Panc1 (cell line): ENCODE data around the gene HTR3C.

Source experiments
- CTCF ChIP-seq: fragments of 450-650 bp; IDR thresholded peaks from 2 replicates; pipeline ENCODE4 v1.5.1; 2017; ENCODE audit warnings: mild to moderate bottlenecking
- POLR2AphosphoS5 ChIP-seq: IDR thresholded peaks from 2 replicates; pipeline ENCODE4 v1.6.1; 2012; ENCODE audit warnings: mild to moderate bottlenecking, low read depth, low read length, moderate library complexity
- TCF7L2 ChIP-seq: IDR thresholded peaks from 2 replicates; pipeline ENCODE4 v1.6.1; 2011; ENCODE audit warnings: mild to moderate bottlenecking, low read depth, low read length, inconsistent platforms

- TF ChIP-seq CTCF (no peak), TCF7L2 (no peak), POLR2AphosphoS5 (no peak)
These were observed 15.5 kb downstream of the HTR3C start for GRCh38 chr3:184068344-184068743.
